Mucosa of rectum (tissue), 2 donors: ENCODE data around the gene CD8A.

Experiments
- H3K27ac ChIP-seq, 2 donors: one replicate each; pipeline ENCODE4 v1.7.0; 2013; ENCODE audit warnings: inconsistent platforms in 2 of 2, low read depth in 2 of 2, low read length in 2 of 2
- H3K27me3 ChIP-seq, 2 donors: one replicate each; pipeline ENCODE4 v1.7.0; 2013; ENCODE audit warnings: low read length in 2 of 2; ENCODE audit not compliant: control insufficient read depth in 2 of 2, insufficient read depth in 2 of 2
- H3K36me3 ChIP-seq, 2 donors: one replicate each; pipeline ENCODE4 v1.7.0; 2013; ENCODE audit warnings: low read length in 2 of 2; ENCODE audit not compliant: control insufficient read depth in 2 of 2, insufficient read depth in 2 of 2
- H3K4me1 ChIP-seq, 2 donors: one replicate each; pipeline ENCODE4 v1.7.0; 2013; ENCODE audit warnings: low read length in 2 of 2, mild to moderate bottlenecking in 1 of 2; ENCODE audit not compliant: control insufficient read depth in 2 of 2, insufficient read depth in 2 of 2
- H3K4me3 ChIP-seq, 2 donors: one replicate each; pipeline ENCODE4 v1.7.0; 2013; ENCODE audit warnings: low read length in 2 of 2
- H3K9ac ChIP-seq, 2 donors: one replicate each; pipeline ENCODE4 v1.7.0; 2013; ENCODE audit warnings: low read length in 2 of 2, low read depth in 1 of 2, mild to moderate bottlenecking in 1 of 2
- H3K9me3 ChIP-seq, 2 donors: one replicate each; pipeline ENCODE4 v1.7.0; 2013; ENCODE audit warnings: low read length in 2 of 2; ENCODE audit not compliant: control insufficient read depth in 2 of 2
- donor health status: healthy.
- donor health status: Normal muscosa, but diverticular disease.

Gene CD8A

DNA sequence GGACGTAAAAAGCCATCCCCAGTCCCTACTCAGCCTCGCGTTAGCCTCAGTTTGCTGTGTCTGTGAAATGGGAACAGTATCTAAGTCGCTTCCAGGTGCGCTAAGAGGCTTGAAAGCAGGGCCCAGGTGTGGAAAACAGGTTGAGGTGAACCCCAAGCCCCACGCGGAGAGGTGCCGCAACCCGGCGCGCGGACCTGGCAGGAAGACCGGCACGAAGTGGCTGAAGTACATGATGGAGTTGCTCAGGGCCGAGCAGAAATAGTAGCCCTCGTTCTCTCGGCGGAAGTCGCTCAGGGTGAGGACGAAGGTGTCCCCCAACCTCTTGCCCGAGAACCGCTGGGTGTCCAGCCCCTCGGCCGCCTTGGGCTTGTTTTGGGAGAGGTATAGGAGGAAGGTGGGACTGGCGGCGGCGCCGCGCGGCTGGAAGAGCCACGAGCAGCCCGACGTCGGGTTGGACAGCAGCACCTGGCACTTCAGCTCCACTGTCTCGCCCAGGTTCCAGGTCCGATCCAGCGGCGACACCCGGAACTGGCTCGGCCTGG, 508 bp downstream of the CD8A start:
- no peak overlapping the region for H3K27ac ChIP-seq
- no peaks in the 10 kb centered on the region for H3K36me3 ChIP-seq
- H3K9ac ChIP-seq = no peak overlapping the region
- peak overlapping the region in 1 of 2 donors; percentile 50 for H3K4me3 ChIP-seq
- H3K9me3 ChIP-seq = no peaks in the 10 kb centered on the region
- peaks cover 0 to 9% of the 10 kb centered on the region in 2 donors for H3K4me1 ChIP-seq
- peaks cover 43 to 44% of the 10 kb centered on the region in 2 donors for H3K27me3 ChIP-seq

GRCh38 chr2:86789687-86790133, 1.0 kb downstream of the CD8A start:
- Histone ChIP-seq H3K9me3 (no peaks in the 10 kb centered on the region), H3K27ac (no peak overlapping the region), H3K36me3 (no peaks in the 10 kb centered on the region), H3K4me3 (peak overlapping the region in 1 of 2 donors; percentile 50), H3K9ac (peak overlapping the region in 1 of 2 donors; percentile 4), H3K27me3 (peaks cover 43 to 44% of the 10 kb centered on the region in 2 donors), H3K4me1 (peaks cover 0 to 9% of the 10 kb centered on the region in 2 donors)

DNA sequence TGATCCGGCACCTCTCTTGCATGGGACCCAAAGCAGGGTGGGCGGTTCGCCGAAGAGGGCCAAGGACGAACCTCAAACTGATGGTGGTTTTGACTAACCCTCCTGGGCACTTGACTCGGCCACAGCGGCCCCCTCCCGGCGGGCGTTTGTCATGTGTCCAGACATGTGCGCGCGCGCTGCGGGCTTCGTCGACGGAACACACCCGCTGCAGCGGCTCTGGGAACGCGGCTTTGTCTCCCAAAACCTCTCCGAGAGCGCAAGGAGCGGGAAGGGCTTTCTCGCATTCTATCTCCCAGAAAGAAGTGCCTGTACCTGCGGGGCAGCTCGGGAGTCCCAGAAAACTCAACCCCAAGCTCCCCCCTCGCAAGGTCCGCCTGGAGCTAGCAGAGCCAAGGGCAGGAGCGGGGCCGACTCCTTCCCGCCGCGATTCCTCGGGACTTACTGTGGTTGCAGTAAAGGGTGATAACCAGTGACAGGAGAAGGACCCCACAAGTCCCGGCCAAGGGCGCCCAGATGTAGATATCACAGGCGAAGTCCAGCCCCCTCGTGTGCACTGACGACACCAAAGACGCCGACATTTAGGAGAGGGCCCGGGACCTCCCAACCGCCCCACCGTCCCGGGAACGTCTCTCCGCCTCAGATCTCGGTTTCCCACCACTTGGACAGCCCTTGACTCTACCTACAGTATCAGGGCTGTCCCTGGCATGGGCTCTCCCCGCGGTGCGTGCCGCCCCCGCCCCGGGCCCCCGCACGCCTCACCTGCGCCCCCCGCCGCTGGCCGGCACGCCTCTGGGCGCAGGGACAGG, 1.6 kb downstream of the CD8A start:
- Histone ChIP-seq H3K9ac (no peak overlapping the region), H3K4me1 (peaks cover 0 to 9% of the 10 kb centered on the region in 2 donors), H3K27ac (no peak overlapping the region), H3K9me3 (no peaks in the 10 kb centered on the region), H3K36me3 (no peaks in the 10 kb centered on the region), H3K4me3 (no peak overlapping the region), H3K27me3 (peaks cover 39 to 43% of the 10 kb centered on the region in 2 donors)

GRCh38 chr2:86788165-86788564, 2.5 kb downstream of the CD8A start:
- Histone ChIP-seq H3K36me3 (no peaks in the 10 kb centered on the region), H3K9me3 (no peaks in the 10 kb centered on the region), H3K4me3 (no peak overlapping the region), H3K9ac (no peak overlapping the region), H3K4me1 (peaks cover 0 to 13% of the 10 kb centered on the region in 2 donors), H3K27ac (no peak overlapping the region), H3K27me3 (peaks cover 31 to 38% of the 10 kb centered on the region in 2 donors)

DNA sequence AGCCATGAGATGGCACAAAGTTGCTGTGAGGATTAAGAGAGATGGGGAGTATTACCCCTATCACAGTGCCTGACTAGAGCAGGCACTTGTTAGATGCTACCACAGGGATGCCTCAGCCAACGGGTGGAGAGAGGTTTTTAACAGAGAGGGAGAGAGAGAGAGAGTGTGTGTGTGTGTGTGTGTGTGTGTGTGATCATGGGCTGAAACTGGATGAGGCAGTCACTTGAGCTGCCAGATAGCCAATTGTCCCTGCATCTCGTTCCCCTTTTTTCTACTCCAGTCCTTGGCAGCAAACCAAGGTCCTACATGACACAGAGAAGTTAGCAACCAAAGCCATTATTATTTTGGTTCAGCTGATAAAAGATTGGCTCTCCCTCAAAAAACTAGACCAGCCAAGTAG, 3.0 kb downstream of the CD8A start:
- Histone ChIP-seq H3K27me3 (peaks cover 28 to 37% of the 10 kb centered on the region in 2 donors), H3K9ac (no peak overlapping the region), H3K9me3 (no peaks in the 10 kb centered on the region), H3K4me3 (no peak overlapping the region), H3K27ac (no peak overlapping the region), H3K4me1 (peaks cover 0 to 13% of the 10 kb centered on the region in 2 donors), H3K36me3 (no peaks in the 10 kb centered on the region)

DNA sequence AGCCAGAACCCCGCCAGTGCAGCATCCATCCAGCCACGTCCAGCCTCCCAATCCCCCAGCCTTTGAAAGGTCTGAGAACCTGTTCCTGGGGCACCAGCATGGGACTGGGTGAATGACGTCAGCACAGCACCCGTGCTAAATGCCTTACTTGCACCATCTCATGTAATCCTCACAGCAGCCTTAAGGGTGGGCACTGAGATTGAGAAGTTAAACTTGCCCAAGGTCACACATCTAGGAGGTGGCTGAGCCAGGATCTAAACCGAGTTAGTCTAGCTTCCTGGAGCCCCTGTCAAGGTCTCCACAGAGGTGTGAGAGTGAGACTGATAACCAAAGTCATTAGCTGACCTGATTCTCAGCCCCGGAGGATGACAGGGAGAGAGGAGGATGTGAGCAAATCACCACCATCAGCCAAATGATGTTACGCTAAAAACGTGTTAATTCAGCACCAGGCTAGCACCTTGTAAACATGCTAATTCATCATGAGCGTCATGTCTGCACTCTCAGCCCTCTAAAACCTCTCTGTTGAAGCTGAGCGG, 4.6 kb downstream of the CD8A start:
- H3K4me1 ChIP-seq = peaks cover 0 to 10% of the 10 kb centered on the region in 2 donors
- no peak overlapping the region for H3K4me3 ChIP-seq
- H3K9ac ChIP-seq = no peak overlapping the region
- no peaks in the 10 kb centered on the region for H3K36me3 ChIP-seq
- no peaks in the 10 kb centered on the region for H3K9me3 ChIP-seq
- H3K27me3 ChIP-seq = peaks cover 16 to 25% of the 10 kb centered on the region in 2 donors
- peak overlapping the region in 1 of 2 donors; percentile 38 for H3K27ac ChIP-seq

DNA sequence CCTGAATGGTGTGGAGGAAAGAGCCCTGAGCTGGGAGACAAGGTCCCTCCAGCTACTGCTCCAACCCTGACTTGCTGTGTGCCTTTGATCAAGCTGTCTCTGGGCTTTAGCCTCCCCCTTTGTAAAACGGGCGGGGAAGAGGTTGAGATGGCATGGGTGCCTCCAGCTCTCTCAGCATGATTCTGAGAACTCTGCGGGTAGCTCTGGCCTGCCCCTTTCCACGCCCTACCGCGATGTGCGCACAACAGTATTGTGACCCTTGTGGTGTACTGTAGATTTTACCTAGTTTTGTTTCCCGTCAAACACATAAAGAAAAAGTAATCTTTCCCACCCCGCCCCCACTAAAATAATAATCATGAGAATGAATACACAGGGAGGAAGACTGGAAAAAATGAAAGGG, 5.3 kb downstream of the CD8A start:
- Histone ChIP-seq H3K9ac (no peak overlapping the region), H3K9me3 (no peaks in the 10 kb centered on the region), H3K27me3 (peaks cover 12 to 20% of the 10 kb centered on the region in 2 donors), H3K27ac (no peak overlapping the region), H3K4me1 (peaks cover 0 to 8% of the 10 kb centered on the region in 2 donors), H3K4me3 (no peak overlapping the region), H3K36me3 (no peaks in the 10 kb centered on the region)

- H3K27me3 ChIP-seq = peaks cover 2 to 6% of the 10 kb centered on the region in 2 donors
- H3K4me1 ChIP-seq = peaks cover 0 to 4% of the 10 kb centered on the region in 2 donors
- H3K9ac ChIP-seq = no peak overlapping the region
- H3K27ac ChIP-seq = no peak overlapping the region
- H3K9me3 ChIP-seq = no peaks in the 10 kb centered on the region
- H3K4me3 ChIP-seq = no peak overlapping the region
- H3K36me3 ChIP-seq = no peaks in the 10 kb centered on the region
Observed at GRCh38 chr2:86783615-86784339, 6.9 kb downstream of the CD8A start.

DNA sequence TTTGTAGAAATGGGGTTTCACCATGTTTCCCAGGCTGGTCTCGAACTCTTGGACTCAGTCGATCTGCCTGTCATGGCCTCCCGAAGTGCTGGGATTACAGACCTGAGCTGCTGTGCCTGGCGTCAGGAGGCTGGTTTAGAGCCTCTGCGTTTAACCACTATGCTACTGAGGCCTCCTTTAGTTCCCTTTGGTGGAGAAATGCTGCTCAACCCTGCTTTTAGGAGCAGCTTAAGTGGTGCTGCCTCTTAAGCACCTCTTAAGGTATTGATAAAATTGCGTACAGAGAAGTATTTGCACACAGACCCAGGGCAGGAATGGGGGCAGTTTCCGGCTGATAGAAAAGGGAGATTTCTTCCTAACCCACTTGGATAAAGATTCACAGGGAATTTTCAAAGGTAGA, 8.0 kb downstream of the CD8A start:
- H3K4me1 ChIP-seq = peaks cover 0 to 4% of the 10 kb centered on the region in 2 donors
- peaks cover 0 to 5% of the 10 kb centered on the region in 2 donors for H3K27me3 ChIP-seq
- no peaks in the 10 kb centered on the region for H3K36me3 ChIP-seq
- H3K9ac ChIP-seq = no peak overlapping the region
- no peak overlapping the region for H3K4me3 ChIP-seq
- no peak overlapping the region for H3K27ac ChIP-seq
- no peaks in the 10 kb centered on the region for H3K9me3 ChIP-seq

DNA sequence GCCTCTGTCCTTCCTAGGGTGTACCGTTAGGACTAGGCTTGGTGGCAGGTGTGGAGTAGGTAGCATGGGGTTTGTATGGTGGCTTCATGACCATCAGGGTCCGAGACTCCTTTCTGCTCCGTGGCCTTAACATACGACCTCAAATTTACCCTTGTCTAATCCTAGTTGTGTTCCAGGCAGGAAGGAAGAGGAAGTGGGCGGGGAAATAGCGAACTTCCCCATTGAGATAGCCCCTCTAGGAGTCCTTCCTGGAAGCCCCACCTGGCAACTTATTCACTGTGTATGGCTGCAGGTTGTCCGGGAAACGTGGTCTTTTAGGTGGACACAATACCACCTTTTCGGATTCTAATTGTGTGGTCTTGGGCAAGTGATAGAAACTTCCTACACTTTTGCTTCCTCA, 9.3 kb downstream of the CD8A start:
- Histone ChIP-seq H3K36me3 (peaks cover 3 to 4% of the 10 kb centered on the region in 2 donors), H3K9me3 (no peaks in the 10 kb centered on the region), H3K27ac (no peak overlapping the region), H3K9ac (no peak overlapping the region), H3K4me3 (no peak overlapping the region), H3K27me3 (peaks cover 0 to 5% of the 10 kb centered on the region in 2 donors), H3K4me1 (peaks cover 0 to 4% of the 10 kb centered on the region in 2 donors)
